HG03439 (cell line): ENCODE measurements around the gene RAP1GAP2.

Experiments used
- ATAC-seq: cut with Tn5 transposase; IDR thresholded peaks from one replicate; pipeline ENCODE4 v1.9.1; 2021; ENCODE audit warnings: mild to moderate bottlenecking, moderate library complexity; ENCODE audit not compliant: unreplicated experiment

The RAP1GAP2 gene

GRCh38 chr17:2906901-2907300 is 110.7 kb downstream of the RAP1GAP2 start:
- ATAC-seq: no peak

- ATAC-seq: no peak
Measured at GRCh38 chr17:2909175-2909845, 113.1 kb downstream of the RAP1GAP2 start.

- ATAC-seq: no peak
Measured at GRCh38 chr17:2909846-2910234, 113.6 kb downstream of the RAP1GAP2 start.

- no peak for ATAC-seq
Measured at GRCh38 chr17:2911035-2911754, 115.0 kb downstream of the RAP1GAP2 start.

- no peak for ATAC-seq
Measured at GRCh38 chr17:2911755-2912111, 115.5 kb downstream of the RAP1GAP2 start.

- ATAC-seq: no peak
Measured at GRCh38 chr17:2912754-2913153, 116.5 kb downstream of the RAP1GAP2 start.

- no peak for ATAC-seq
Measured at GRCh38 chr17:2916461-2916860, 120.2 kb downstream of the RAP1GAP2 start.

GRCh38 chr17:2921443-2921842 is 125.2 kb downstream of the RAP1GAP2 start:
- no peak for ATAC-seq

- no peak for ATAC-seq
Measured at GRCh38 chr17:2924211-2924610, 128.0 kb downstream of the RAP1GAP2 start.

GRCh38 chr17:2925011-2925410 is 128.8 kb downstream of the RAP1GAP2 start:
- no peak for ATAC-seq

- ATAC-seq: no peak
Measured at GRCh38 chr17:2926019-2926650, 129.9 kb downstream of the RAP1GAP2 start.

GRCh38 chr17:2928294-2928890 is 132.2 kb downstream of the RAP1GAP2 start:
- no peak for ATAC-seq

GRCh38 chr17:2929881-2930533 is 133.8 kb downstream of the RAP1GAP2 start:
- no peak for ATAC-seq

- no peak for ATAC-seq
Measured at GRCh38 chr17:2931876-2932275, 135.6 kb downstream of the RAP1GAP2 start.

- ATAC-seq: no peak
Measured at GRCh38 chr17:2932946-2933345, 136.7 kb downstream of the RAP1GAP2 start.

GRCh38 chr17:2933606-2934005 is 137.4 kb downstream of the RAP1GAP2 start:
- ATAC-seq: no peak

- ATAC-seq: no peak
Measured at GRCh38 chr17:2935632-2936031, 139.4 kb downstream of the RAP1GAP2 start.

GRCh38 chr17:2936351-2936750 is 140.1 kb downstream of the RAP1GAP2 start:
- no peak for ATAC-seq

- no peak for ATAC-seq
Measured at GRCh38 chr17:2936771-2937321, 140.6 kb downstream of the RAP1GAP2 start.

- ATAC-seq: no peak
Measured at GRCh38 chr17:2937331-2938003, 141.2 kb downstream of the RAP1GAP2 start.
